ENCODE results near the gene SDHD. TPM values are rescaled to one million over a fixed set of nuclear protein-coding genes. Genes with fewer than 3 reads are reported as not detected.

SDHD gene
- polyA plus RNA-seq, 1 of the 3 experiments (the other 2 are of a cell fraction) = 169 TPM

DNA sequence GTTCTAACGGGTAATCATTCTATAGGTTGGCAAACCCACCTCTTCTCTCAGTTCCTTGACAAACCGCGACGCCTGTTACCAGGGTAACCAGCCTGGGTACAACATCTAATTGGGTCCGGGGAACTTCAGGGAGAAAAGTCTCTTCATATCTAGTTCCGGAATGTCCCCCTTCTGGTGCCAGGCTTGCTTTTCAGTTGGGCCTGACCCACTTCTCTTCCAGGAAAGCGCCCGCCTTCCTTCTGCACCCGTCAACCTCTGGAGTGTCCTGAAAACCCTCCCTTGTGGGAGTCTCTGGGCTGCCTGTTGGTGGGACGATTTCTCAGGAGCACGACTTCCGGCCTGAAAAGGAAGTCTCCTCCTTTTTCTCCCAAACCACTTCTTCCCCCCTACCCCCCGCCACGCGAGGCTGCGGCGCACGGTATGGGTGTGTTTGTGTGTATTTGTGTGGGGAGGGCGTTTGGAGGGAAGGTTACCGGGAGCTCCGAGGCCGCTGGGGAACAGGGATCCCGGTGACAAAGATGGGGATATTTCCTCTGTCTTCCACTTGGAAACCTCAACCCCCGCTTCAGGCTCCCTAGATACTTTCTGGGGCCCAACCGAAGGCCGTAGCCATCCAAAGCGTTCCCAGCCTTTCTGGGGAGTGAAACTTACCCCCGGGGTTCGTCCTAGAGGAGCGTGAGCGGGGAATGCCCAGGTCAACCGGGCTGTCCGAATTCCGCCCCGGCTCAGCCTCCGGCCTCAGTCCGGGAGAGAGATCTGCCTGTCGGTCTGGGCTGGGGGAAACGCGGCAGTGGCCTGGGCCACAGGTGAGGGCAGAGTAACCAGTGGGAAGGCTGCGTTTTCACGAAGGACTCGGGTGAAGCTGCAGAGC lies 12.5 kb upstream of the SDHD start, which contains the start of the genes NKAPD1 and PIH1D2 (continued):
- no peak for TF ChIP-seq EZH2phosphoT487 (IDR thresholded peaks at IDR 0.05; ENCODE audit: borderline replicate concordance, low read depth)
- no peak for TF ChIP-seq RXRA (IDR thresholded peaks at IDR 0.05; ENCODE audit: borderline replicate concordance, low read depth)
- TF ChIP-seq, protein P1, sequence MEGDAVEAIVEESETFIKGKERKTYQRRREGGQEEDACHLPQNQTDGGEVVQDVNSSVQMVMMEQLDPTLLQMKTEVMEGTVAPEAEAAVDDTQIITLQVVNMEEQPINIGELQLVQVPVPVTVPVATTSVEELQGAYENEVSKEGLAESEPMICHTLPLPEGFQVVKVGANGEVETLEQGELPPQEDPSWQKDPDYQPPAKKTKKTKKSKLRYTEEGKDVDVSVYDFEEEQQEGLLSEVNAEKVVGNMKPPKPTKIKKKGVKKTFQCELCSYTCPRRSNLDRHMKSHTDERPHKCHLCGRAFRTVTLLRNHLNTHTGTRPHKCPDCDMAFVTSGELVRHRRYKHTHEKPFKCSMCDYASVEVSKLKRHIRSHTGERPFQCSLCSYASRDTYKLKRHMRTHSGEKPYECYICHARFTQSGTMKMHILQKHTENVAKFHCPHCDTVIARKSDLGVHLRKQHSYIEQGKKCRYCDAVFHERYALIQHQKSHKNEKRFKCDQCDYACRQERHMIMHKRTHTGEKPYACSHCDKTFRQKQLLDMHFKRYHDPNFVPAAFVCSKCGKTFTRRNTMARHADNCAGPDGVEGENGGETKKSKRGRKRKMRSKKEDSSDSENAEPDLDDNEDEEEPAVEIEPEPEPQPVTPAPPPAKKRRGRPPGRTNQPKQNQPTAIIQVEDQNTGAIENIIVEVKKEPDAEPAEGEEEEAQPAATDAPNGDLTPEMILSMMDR (IDR thresholded peaks at IDR 0.05) = 0 out of 2 replicates have a peak, but pooled peaks have one; percentile 25
- TF ChIP-seq, protein P2, sequence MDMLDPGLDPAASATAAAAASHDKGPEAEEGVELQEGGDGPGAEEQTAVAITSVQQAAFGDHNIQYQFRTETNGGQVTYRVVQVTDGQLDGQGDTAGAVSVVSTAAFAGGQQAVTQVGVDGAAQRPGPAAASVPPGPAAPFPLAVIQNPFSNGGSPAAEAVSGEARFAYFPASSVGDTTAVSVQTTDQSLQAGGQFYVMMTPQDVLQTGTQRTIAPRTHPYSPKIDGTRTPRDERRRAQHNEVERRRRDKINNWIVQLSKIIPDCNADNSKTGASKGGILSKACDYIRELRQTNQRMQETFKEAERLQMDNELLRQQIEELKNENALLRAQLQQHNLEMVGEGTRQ (IDR thresholded peaks at IDR 0.05; ENCODE audit: borderline replicate concordance, low read depth, low read length) = no peak
- no peak for TF ChIP-seq NFIC (IDR thresholded peaks at IDR 0.05; ENCODE audit: borderline replicate concordance)
- no peak for TF ChIP-seq TEAD4 (IDR thresholded peaks at IDR 0.05; ENCODE audit: borderline replicate concordance, insufficient read depth)
- no peak for TF ChIP-seq GATA2 (CRISPR knock-in tag; IDR thresholded peaks at IDR 0.05)
- no peak for TF ChIP-seq CHD2 (IDR thresholded peaks at IDR 0.05; ENCODE audit: low read length, partially characterized antibody)

DNA sequence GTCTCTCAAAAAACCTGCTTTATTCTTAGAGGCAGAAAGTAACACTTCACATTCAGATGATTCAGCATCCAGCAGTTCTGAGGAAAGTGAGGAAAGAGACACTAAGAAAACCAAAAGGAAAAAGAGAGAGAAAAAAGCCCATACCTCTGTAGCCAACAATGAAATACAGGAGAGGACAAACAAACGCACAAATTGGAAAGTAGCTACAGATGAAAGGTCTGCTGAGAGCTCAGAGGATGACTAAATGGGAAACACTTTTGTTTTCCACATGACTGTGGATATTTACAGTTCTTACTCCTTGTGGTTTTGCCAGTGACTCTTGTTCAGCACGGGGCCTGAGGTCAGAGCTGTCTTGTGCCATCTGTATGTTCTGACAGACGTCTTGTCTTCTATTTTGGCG lies 3.9 kb upstream of the SDHD start:
- Histone ChIP-seq H3K9me3 (no peaks in the 10 kb centered on the region), H3K27ac (ENCODE audit: low read depth in 2 of 2, low read length in 1 of 2) (peak overlapping the region in 1 of 2 experiments; percentile 50; a peak in 2 of 4 replicates), H3K36me3 (replicated peaks in 1 of 2; ENCODE audit: control insufficient read depth in 1 of 2, insufficient read depth in 2 of 2, low read length in 1 of 2) (peaks cover 56 to 61% of the 10 kb centered on the region in 2 experiments), H3F3A (replicated peaks; ENCODE audit: insufficient read depth) (peaks cover 61% of the 10 kb centered on the region), H3K27me3 (ENCODE audit: insufficient read depth) (no peaks in the 10 kb centered on the region), H2AFZ (ENCODE audit: low read depth) (no peak overlapping the region), H3K79me2 (ENCODE audit: insufficient read depth) (peaks cover 44% of the 10 kb centered on the region), H3K9me2 (no peaks in the 10 kb centered on the region), H3K4me2 (no peak overlapping the region), H4K20me1 (ENCODE audit: insufficient read depth) (no peaks in the 10 kb centered on the region), H3K9ac (no peak overlapping the region), H3K4me3 (ENCODE audit: low read depth in 2 of 2, low read length in 1 of 2) (no peak overlapping the region), H3K4me1 (ENCODE audit: control insufficient read depth in 1 of 2, insufficient read depth in 2 of 2, low read depth in 1 of 2, low read length in 1 of 2) (peaks cover 0 to 12% of the 10 kb centered on the region in 2 experiments; a peak in 2 of 4 replicates)
- ChIA-PET POLR2A (no interaction called here), CTCF (interaction anchor here (1.2 kb wide), 1 partner anchor 27 kb away, joined by 3 read pairs; no protein-coding TSS in a partner anchor)
- 64% methylated on average over 4 of the region's 4 CpGs for WGBS (ENCODE audit: low lambda C conversion rate)
- no peak for DNase-seq
- TF ChIP-seq POLR2AphosphoS5 (IDR thresholded peaks at IDR 0.05; ENCODE audit: low read depth, low read length) = no peak
- TF ChIP-seq, protein P1 (IDR thresholded peaks at IDR 0.05) = no peak
- no peak for TF ChIP-seq EZH2phosphoT487 (IDR thresholded peaks at IDR 0.05; ENCODE audit: borderline replicate concordance, low read depth)
- TF ChIP-seq, protein P2 (IDR thresholded peaks at IDR 0.05; ENCODE audit: borderline replicate concordance, low read depth, low read length) = no peak
- TF ChIP-seq, protein P3, sequence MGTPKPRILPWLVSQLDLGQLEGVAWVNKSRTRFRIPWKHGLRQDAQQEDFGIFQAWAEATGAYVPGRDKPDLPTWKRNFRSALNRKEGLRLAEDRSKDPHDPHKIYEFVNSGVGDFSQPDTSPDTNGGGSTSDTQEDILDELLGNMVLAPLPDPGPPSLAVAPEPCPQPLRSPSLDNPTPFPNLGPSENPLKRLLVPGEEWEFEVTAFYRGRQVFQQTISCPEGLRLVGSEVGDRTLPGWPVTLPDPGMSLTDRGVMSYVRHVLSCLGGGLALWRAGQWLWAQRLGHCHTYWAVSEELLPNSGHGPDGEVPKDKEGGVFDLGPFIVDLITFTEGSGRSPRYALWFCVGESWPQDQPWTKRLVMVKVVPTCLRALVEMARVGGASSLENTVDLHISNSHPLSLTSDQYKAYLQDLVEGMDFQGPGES (IDR thresholded peaks at IDR 0.05; ENCODE audit: low read depth, low read length) = no peak
- no peak for TF ChIP-seq TCF12 (IDR thresholded peaks at IDR 0.05)
- TF ChIP-seq MEF2A (IDR thresholded peaks at IDR 0.05; ENCODE audit: borderline replicate concordance, low read depth) = no peak
- TF ChIP-seq JUND (IDR thresholded peaks at IDR 0.05) = no peak
- TF ChIP-seq, protein P4, sequence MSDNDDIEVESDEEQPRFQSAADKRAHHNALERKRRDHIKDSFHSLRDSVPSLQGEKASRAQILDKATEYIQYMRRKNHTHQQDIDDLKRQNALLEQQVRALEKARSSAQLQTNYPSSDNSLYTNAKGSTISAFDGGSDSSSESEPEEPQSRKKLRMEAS (IDR thresholded peaks at IDR 0.05; ENCODE audit: low read depth) = no peak
- no peak for TF ChIP-seq RXRA (IDR thresholded peaks at IDR 0.05; ENCODE audit: borderline replicate concordance, low read depth)
- TF ChIP-seq FOXM1 (IDR thresholded peaks at IDR 0.05; ENCODE audit: low read depth) = no peak
- no peak for TF ChIP-seq RFX5 (IDR thresholded peaks at IDR 0.05; ENCODE audit: low read length)
- no peak for TF ChIP-seq GATA2 (CRISPR knock-in tag; IDR thresholded peaks at IDR 0.05)
- no peak for TF ChIP-seq FOSL2 (IDR thresholded peaks at IDR 0.05; ENCODE audit: borderline replicate concordance, low read depth)
- TF ChIP-seq NRF1 (IDR thresholded peaks at IDR 0.05; ENCODE audit: low read depth, low read length) = no peak
- TF ChIP-seq ELF1 (IDR thresholded peaks at IDR 0.05) = no peak
